ENCODE data around the gene DISP3.

GRCh38 chr1:11494771-11495170 is 15.8 kb downstream of the DISP3 start:
- TF ChIP-seq POLR2A (IDR thresholded peaks at IDR 0.05) (no peak), CTCF (IDR thresholded peaks at IDR 0.05) (no peak), EP300 (IDR thresholded peaks at IDR 0.05) (no peak), POLR2AphosphoS5 (IDR thresholded peaks at IDR 0.05) (no peak)
